OCI-LY3 (cell line): ENCODE data around the gene SLX4.

Experiments
- CTCF ChIP-seq: fragments of 200-600, 300-600 bp; sonication (generic); IDR thresholded peaks from 2 replicates; pipeline ENCODE4 v1.5.1; 2014; ENCODE audit warnings: antibody characterized with exemption, low read length, low read depth
- EZH2phosphoT487 ChIP-seq: fragments of 200-600 bp; shearing (Covaris generic); IDR thresholded peaks from 2 replicates; pipeline ENCODE4 v1.6.1; 2018; ENCODE audit warnings: antibody characterized with exemption, mixed run types, low read depth

GRCh38 chr16:3584412-3584811, 27.0 kb downstream of the SLX4 start:
- TF ChIP-seq CTCF (no peak), EZH2phosphoT487 (no peak)
